HT1080 (cell line): ENCODE data around the gene FMN1. TPM values are rescaled to one million over a fixed set of nuclear protein-coding genes. Genes with fewer than 3 reads are reported as not detected.

ENCODE experiments used
- DNase-seq: peaks from one replicate; pipeline ENCODE4 v3.0.0-alpha.2; 2015; ENCODE audit warnings: low read depth
- total RNA-seq: library from RNA; depleted of rRNA; stranded (reverse); fragments of >200 nt; shearing (Covaris generic); gene quantifications from 2 replicates; pipeline ENCODE4 v1.2.3, GENCODE V29; 2014

Gene FMN1
- total RNA-seq, 1 experiment from 2014 or later = 3.8 TPM

GRCh38 chr15:33201491-33202231 lies 7.1 kb upstream of the FMN1 start:
- peak; percentile 92 for DNase-seq

- DNase-seq = no peak
Observed at GRCh38 chr15:33200903-33201302, 6.4 kb upstream of the FMN1 start.

GRCh38 chr15:33200444-33200843 lies 5.9 kb upstream of the FMN1 start:
- DNase-seq = no peak

- no peak for DNase-seq
Observed at GRCh38 chr15:33198541-33198940, 4.0 kb upstream of the FMN1 start.

GRCh38 chr15:33197636-33198035 lies 3.1 kb upstream of the FMN1 start:
- DNase-seq = no peak

- DNase-seq = no peak
Observed at GRCh38 chr15:33194237-33194636, 277 bp downstream of the FMN1 start.

GRCh38 chr15:33191591-33191990 lies 2.9 kb downstream of the FMN1 start:
- no peak for DNase-seq

GRCh38 chr15:33190539-33190938 lies 4.0 kb downstream of the FMN1 start:
- no peak for DNase-seq

- DNase-seq = no peak
Observed at GRCh38 chr15:33188641-33189257, 5.8 kb downstream of the FMN1 start.

GRCh38 chr15:33188159-33188558 lies 6.4 kb downstream of the FMN1 start:
- no peak for DNase-seq

GRCh38 chr15:33183334-33183733 lies 11.2 kb downstream of the FMN1 start:
- DNase-seq = no peak

GRCh38 chr15:33182926-33183325 lies 11.6 kb downstream of the FMN1 start:
- DNase-seq = no peak

GRCh38 chr15:33182278-33182905 lies 12.1 kb downstream of the FMN1 start:
- no peak for DNase-seq

GRCh38 chr15:33179874-33180273 lies 14.6 kb downstream of the FMN1 start:
- no peak for DNase-seq

GRCh38 chr15:33171202-33171601 lies 23.3 kb downstream of the FMN1 start:
- no peak for DNase-seq

- DNase-seq = no peak
Observed at GRCh38 chr15:33169625-33170024, 24.9 kb downstream of the FMN1 start.

- DNase-seq = no peak
Observed at GRCh38 chr15:33168444-33168843, 26.1 kb downstream of the FMN1 start.

GRCh38 chr15:33163816-33164215 lies 30.7 kb downstream of the FMN1 start:
- DNase-seq = no peak

- DNase-seq = no peak
Observed at GRCh38 chr15:33161209-33161608, 33.3 kb downstream of the FMN1 start.

GRCh38 chr15:33160581-33161165 lies 33.8 kb downstream of the FMN1 start:
- DNase-seq = no peak

- peak; percentile 46 for DNase-seq
Observed at GRCh38 chr15:33159726-33160453, 34.6 kb downstream of the FMN1 start.

GRCh38 chr15:33158366-33158765 lies 36.1 kb downstream of the FMN1 start:
- no peak for DNase-seq
